NOMO-1 (cell line): ENCODE results near the gene ARL6IP1.
"Not testable (repeated sequence)": the region's sequence is repeated elsewhere in the genome, so short reads cannot be mapped to it uniquely, and the experiment has no call there.

ENCODE experiments used
- DNase-seq, 2 experiments: peaks; one replicate each; lab custom pipeline; 2025; ENCODE audit not compliant: unreplicated experiment in 2 of 2; lab: John Stamatoyannopoulos, UW

ARL6IP1 gene

DNA sequence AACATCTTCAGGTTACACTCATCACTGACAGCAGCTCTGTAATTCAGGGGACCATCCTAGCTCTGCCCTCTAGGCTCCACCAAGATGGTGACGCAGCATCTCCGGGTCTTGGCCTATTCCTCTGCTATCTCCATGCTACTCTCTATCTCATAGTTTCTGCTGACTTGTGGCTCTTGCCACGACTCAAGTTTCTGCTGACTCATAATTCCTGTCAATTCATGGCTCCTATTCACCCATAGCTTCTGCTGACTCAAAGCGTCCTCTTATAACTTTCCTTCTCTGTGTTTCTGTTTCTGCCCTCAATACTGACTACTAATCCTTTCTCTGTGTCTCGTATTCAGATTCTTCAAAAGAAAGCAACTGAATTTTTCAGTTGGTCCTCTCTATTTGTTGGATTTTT lies 38.6 kb downstream of the ARL6IP1 start:
- not testable (repeated sequence) for DNase-seq

DNA sequence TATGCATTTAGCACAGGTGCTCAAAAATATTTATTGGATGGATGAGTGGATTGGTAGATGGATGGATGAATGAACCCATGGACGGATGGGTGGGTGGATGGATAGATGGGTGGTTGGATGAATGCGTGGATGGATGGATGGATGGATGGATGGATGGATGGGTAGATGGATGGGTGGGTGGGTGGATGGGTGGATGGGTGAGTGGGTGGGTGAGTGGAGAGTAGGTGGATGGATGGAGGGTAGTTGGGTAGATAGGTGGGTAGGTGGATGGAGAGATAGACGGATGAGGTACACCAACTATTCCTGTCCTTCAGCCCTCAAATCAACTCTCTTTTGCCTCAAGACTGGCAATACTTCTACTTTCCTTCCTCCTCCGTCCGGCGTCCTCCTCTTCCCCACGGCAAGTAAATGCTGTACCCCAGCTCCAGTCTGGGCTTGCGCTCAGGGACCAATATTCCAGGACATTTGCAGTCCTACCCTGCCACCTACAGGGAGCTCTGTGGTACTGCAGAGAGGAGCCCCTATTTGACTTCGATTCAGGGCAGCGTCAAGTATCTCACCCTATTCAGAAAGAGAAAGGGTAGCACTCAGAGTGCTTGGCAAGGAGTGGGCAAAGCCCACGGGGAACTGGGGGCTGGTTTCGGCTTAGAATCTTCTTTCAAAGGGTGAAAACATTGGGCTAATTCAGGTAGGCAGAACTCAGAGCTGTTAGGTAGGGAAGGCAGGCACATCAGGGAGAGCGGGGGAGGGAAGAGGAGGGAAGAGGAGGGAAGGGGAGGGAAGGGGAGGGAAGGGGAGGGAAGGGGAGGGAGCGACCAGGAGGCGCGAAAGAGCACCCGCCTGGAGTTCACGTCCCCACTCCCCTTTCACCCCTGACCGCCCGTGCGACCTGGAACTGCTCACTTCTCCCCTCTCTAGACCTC lies 41.5 kb downstream of the ARL6IP1 start:
- DNase-seq = peak; percentile 18 to 37

DNA sequence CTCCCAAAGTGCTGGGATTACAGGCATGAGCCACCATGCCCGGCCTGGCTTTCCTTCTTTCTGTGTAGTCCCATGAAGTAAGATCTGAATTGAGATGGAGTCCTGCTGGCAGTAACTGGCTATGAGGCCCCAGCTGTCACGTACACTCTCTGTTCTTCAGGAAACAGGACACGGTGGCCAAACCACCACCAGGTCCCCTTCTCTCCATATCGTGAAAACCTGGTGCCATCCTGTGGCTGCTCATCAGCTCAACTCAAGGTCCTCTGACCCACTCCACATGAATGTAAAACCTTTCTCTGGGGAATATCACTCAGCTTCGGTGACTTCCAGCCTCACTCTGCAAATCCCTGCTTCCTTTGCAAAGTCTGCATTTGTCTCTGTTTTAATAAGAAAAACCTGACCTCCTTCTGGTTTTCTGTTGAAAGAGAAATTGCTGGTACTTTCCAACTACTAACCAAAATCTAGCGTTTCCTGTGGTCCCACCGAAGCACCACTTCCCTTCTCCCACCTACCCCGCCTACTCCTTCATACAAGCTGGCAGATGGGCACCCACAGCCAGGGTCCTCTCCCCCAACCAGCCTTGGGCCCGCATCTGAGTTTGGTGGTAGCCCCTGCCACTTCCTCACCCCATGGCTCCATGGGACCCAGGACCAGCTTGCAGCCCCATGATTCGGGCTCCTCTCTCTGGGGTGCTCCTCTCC lies 43.2 kb downstream of the ARL6IP1 start:
- not testable (repeated sequence) for DNase-seq

DNA sequence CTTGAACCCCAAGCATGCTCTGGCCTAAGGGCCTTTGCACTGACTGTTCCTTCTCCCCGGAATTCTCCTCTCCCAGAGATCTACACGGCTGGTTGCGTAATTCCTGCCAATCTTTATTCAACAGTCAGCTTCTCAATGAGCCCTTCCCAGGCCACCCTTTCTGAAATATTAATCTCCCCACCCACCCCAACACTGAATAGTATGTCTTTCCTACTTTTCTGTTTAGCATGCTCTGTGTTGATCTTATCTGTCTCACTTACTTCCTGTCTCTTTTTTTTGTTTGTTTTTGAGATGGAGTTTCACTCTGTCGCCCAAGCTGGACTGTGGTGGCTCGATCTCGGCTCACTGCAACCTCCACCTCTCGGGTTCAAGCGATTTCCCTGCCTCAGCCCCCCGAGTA lies 44.7 kb downstream of the ARL6IP1 start:
- DNase-seq = not testable (repeated sequence)

DNA sequence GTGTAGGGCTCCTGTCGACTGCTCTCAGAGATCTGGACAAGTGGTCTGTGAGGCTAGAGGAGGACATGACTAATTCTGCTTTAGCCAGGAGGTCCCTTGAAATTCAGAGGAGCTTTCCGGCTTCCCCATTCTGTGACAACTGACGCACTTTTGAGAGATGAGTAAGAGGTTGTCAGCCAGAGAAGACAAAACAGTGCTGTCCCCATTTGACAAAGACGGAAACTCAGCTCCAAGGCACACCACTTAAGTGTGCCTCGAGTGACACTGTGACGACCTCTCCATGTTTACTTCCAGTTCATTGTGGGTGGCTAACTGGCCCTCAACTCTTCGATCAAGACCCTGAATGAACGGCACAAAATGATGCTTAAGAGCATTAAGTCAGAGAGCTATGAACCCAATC lies 58.5 kb downstream of the ARL6IP1 start:
- DNase-seq = peak in 1 of 2 experiments; percentile 1
